ENCODE data around the gene ANKS6.

- TF ChIP-seq CTCF (IDR thresholded peaks at IDR 0.05; ENCODE audit: poor library complexity, severe bottlenecking) (no peak), REST (IDR thresholded peaks at IDR 0.05; ENCODE audit: borderline replicate concordance) (no peak), EZH2 (IDR thresholded peaks at IDR 0.05; ENCODE audit: borderline replicate concordance, insufficient read depth, low read length, poor library complexity, severe bottlenecking) (no peak)
Observed at GRCh38 chr9:98766586-98766985, 29.8 kb downstream of the ANKS6 start.

All from neural cell (in vitro differentiated cells).